CD4-positive, alpha-beta T cell (primary cell): Measurements from ENCODE around the gene SPOCK1. TPM values are rescaled to one million over a fixed set of nuclear protein-coding genes. Genes with fewer than 3 reads are reported as not detected.

Experiments used
- ATAC-seq: fragments of 200-7000 bp; cut with Tn5 transposase; one replicate; pipeline ENCODE4 v1.10.0; 2022; ENCODE audit warnings: mild to moderate bottlenecking; ENCODE audit not compliant: poor library complexity
- CTCF ChIA-PET: fragments of 350-600 bp; sonication (Branson Sonifier 250); formaldehyde crosslinking; loops from one replicate; lab custom pipeline; 2021; ENCODE audit warnings: antibody characterized with exemption, inconsistent platforms; lab: Charles Lee
- POLR2A ChIA-PET: fragments of 350-600 bp; sonication (Branson Sonifier 250); formaldehyde crosslinking; loops from one replicate; lab custom pipeline; 2021; ENCODE audit warnings: antibody characterized with exemption, inconsistent platforms; lab: Charles Lee
- DNase-seq, 14 experiments: peaks; one replicate each; pipeline ENCODE4 v3.0.0-alpha.2; 2013 to 2020; ENCODE audit warnings: mixed read lengths in 2 of 14
- H3K27ac ChIP-seq, 2 donors: one replicate each; pipeline versions ENCODE4 v1.5.1 to v1.7.0; 2013; ENCODE audit warnings: low read length in 2 of 2, low read depth in 1 of 2, mild to moderate bottlenecking in 1 of 2
- H3K27me3 ChIP-seq, 2 experiments: 1 replicate in 1 of 2; 2 replicates in 1 of 2; pipeline versions ENCODE4 v1.6.1 to v1.7.0; 2013; ENCODE audit warnings: low read length in 2 of 2, control low read depth in 1 of 2, mild to moderate bottlenecking in 1 of 2, moderate library complexity in 1 of 2; ENCODE audit not compliant: insufficient read depth in 2 of 2, control insufficient read depth in 1 of 2
- H3K36me3 ChIP-seq: one replicate; pipeline ENCODE4 v1.6.1; 2013; ENCODE audit warnings: low read length, control low read depth; ENCODE audit not compliant: insufficient read depth
- H3K4me1 ChIP-seq: one replicate; pipeline ENCODE4 v1.6.1; 2013; ENCODE audit warnings: low read length, control low read depth; ENCODE audit not compliant: insufficient read depth
- H3K4me3 ChIP-seq: one replicate; pipeline ENCODE4 v1.5.1; 2013; ENCODE audit warnings: mild to moderate bottlenecking, low read length, moderate library complexity
- H3K9me3 ChIP-seq, 2 experiments: 1 replicate in 1 of 2; 2 replicates in 1 of 2; pipeline versions ENCODE4 v1.6.1 to v1.7.0; 2013; ENCODE audit warnings: low read length in 2 of 2, mild to moderate bottlenecking in 2 of 2, control low read depth in 1 of 2, moderate library complexity in 1 of 2; ENCODE audit not compliant: control insufficient read depth in 1 of 2, insufficient read depth in 1 of 2
- H3K27ac Mint-ChIP-seq: one replicate; pipeline ENCODE4 v1.8.0; 2020; ENCODE audit warnings: mixed read lengths
- H3K27me3 Mint-ChIP-seq: one replicate; pipeline ENCODE4 v1.8.0; 2021; ENCODE audit warnings: mixed read lengths
- H3K36me3 Mint-ChIP-seq: one replicate; pipeline ENCODE4 v1.8.0; 2021; ENCODE audit warnings: low read depth, mixed read lengths
- H3K4me1 Mint-ChIP-seq: one replicate; pipeline ENCODE4 v1.8.0; 2021; ENCODE audit warnings: low read depth, mixed read lengths
- H3K4me3 Mint-ChIP-seq: one replicate; pipeline ENCODE4 v1.8.0; 2020; ENCODE audit warnings: mild to moderate bottlenecking, mixed read lengths
- H3K9me3 Mint-ChIP-seq: one replicate; pipeline ENCODE4 v1.8.0; 2020; ENCODE audit warnings: mixed read lengths
- CTCF ChIP-seq: fragments of 200-600 bp; IDR thresholded peaks from one replicate; pipeline ENCODE4 v1.8.0; 2022; ENCODE audit warnings: antibody characterized with exemption, mild to moderate bottlenecking
- intact Hi-C, 2 experiments: fragments of 100-400 bp; cut with DNase I in 1 of 2; cut with micrococcal nuclease in 1 of 2; formaldehyde crosslinking; loops; one replicate each; pipeline versions ENCODE4 v1.15.1 to v1.9.0; 2023 to 2025; cut with DNase I, micrococcal nuclease
- total RNA-seq, 174 experiments: library from RNA in 2 of 174; stranded (reverse) in 2 of 174; gene quantifications; one replicate each; pipeline ENCODE4 v1.2.3 and lab custom pipeline; 2021 to 2026

Gene SPOCK1
- total RNA-seq, 2 experiments from 2014 or later, result not detected

GRCh38 chr5:137504916-137505315 lies 5.8 kb upstream of the SPOCK1 start:
- Mint-ChIP-seq H3K27ac (no peak overlapping the region), H3K9me3 (no peaks in the 10 kb centered on the region), H3K27me3 (peaks cover 20% of the 10 kb centered on the region), H3K4me1 (no peaks in the 10 kb centered on the region), H3K4me3 (no peak overlapping the region), H3K36me3 (no peaks in the 10 kb centered on the region)
- Histone ChIP-seq H3K4me3 (no peak overlapping the region), H3K27ac (no peak overlapping the region), H3K4me1 (no peaks in the 10 kb centered on the region), H3K9me3 (peaks cover 0 to 4% of the 10 kb centered on the region in 2 experiments), H3K36me3 (no peaks in the 10 kb centered on the region), H3K27me3 (peaks cover 11 to 12% of the 10 kb centered on the region in 2 experiments)
- intact Hi-C loops, result no loop called here
- DNase-seq, result no peak
- POLR2A ChIA-PET, result no interaction called here
- no peak for TF ChIP-seq CTCF
- CTCF ChIA-PET, result no interaction called here
- no peak for ATAC-seq

- Mint-ChIP-seq H3K36me3 (no peaks in the 10 kb centered on the region), H3K4me3 (no peak overlapping the region), H3K9me3 (no peaks in the 10 kb centered on the region), H3K4me1 (no peaks in the 10 kb centered on the region), H3K27ac (no peak overlapping the region), H3K27me3 (peaks cover 14% of the 10 kb centered on the region)
- ChIA-PET CTCF (no interaction called here), POLR2A (no interaction called here)
- ATAC-seq, result no peak
- H3K9me3 ChIP-seq, result peaks cover 0 to 8% of the 10 kb centered on the region in 2 experiments
- H3K4me1 ChIP-seq, result peaks cover 6% of the 10 kb centered on the region
- no peaks in the 10 kb centered on the region for H3K36me3 ChIP-seq
- intact Hi-C loops, result no loop called here
- peaks cover 12 to 14% of the 10 kb centered on the region in 2 experiments for H3K27me3 ChIP-seq
- TF ChIP-seq CTCF, result no peak
- no peak for DNase-seq
- no peak overlapping the region for H3K27ac ChIP-seq
- H3K4me3 ChIP-seq, result no peak overlapping the region
Observed at GRCh38 chr5:137503456-137503855, 4.3 kb upstream of the SPOCK1 start.

- Histone ChIP-seq H3K9me3 (peaks cover 0 to 8% of the 10 kb centered on the region in 2 experiments), H3K4me3 (no peak overlapping the region), H3K27ac (no peak overlapping the region), H3K4me1 (peaks cover 6% of the 10 kb centered on the region), H3K27me3 (peaks cover 17 to 19% of the 10 kb centered on the region in 2 experiments), H3K36me3 (no peaks in the 10 kb centered on the region)
- H3K4me1 Mint-ChIP-seq, result no peaks in the 10 kb centered on the region
- intact Hi-C loops, result no loop called here
- H3K36me3 Mint-ChIP-seq, result no peaks in the 10 kb centered on the region
- DNase-seq, result no peak
- H3K27me3 Mint-ChIP-seq, result peaks cover 14% of the 10 kb centered on the region
- no peaks in the 10 kb centered on the region for H3K9me3 Mint-ChIP-seq
- H3K4me3 Mint-ChIP-seq, result no peak overlapping the region
- POLR2A ChIA-PET, result no interaction called here
- H3K27ac Mint-ChIP-seq, result no peak overlapping the region
- ATAC-seq, result no peak
- no peak for TF ChIP-seq CTCF
- CTCF ChIA-PET, result no interaction called here
Observed at GRCh38 chr5:137502632-137503031, 3.5 kb upstream of the SPOCK1 start.
